ENCODE data around the gene RAET1G.
"Not testable (repeated sequence)": the region's sequence is repeated elsewhere in the genome, so short reads cannot be mapped to it uniquely, and the experiment has no call there.

GRCh38 chr6:149938013-149938570 lies 15.2 kb upstream of the RAET1G start:
- not testable (repeated sequence) for TF ChIP-seq CTCF, POLR2A (IDR thresholded peaks at IDR 0.05)
